Adrenal gland (tissue), 12 donors: Measurements from ENCODE around the gene PRR3. TPM values are rescaled to one million over a fixed set of nuclear protein-coding genes. Genes with fewer than 3 reads are reported as not detected.

Experiments
- DNase-seq, 7 donors: peaks; one replicate each; pipeline ENCODE4 v3.0.0-alpha.2; 2019 to 2020
- H3K27ac ChIP-seq, 5 donors: fragments of 200-600 bp; sonication (generic) in 4 of 5; 1 replicate in 3 of 5; 2 replicates in 2 of 5; pipeline versions ENCODE4 v1.5.1 to v1.8.0; 2016 to 2020; ENCODE audit warnings: mild to moderate bottlenecking in 1 of 5
- H3K27me3 ChIP-seq: fragments of 200-600 bp; 2 replicates; pipeline ENCODE4 v1.8.0; 2021
- H3K36me3 ChIP-seq, 2 donors: fragments of 200-600 bp; replicated peaks in 1 of 2; 1 replicate in 1 of 2; 2 replicates in 1 of 2; pipeline versions ENCODE4 v1.5.1 to v1.8.0; 2018 to 2022
- H3K4me1 ChIP-seq, 2 donors: fragments of 200-600 bp; replicated peaks in 1 of 2; 1 replicate in 1 of 2; 2 replicates in 1 of 2; pipeline versions ENCODE4 v1.5.1 to v1.8.0; 2018 to 2021
- H3K4me3 ChIP-seq, 4 donors: fragments of 200-600 bp; sonication (generic) in 3 of 4; one replicate each; pipeline ENCODE4 v1.5.1; 2016 to 2018
- H3K9me3 ChIP-seq, 3 donors: fragments of 200-600 bp; sonication (generic) in 1 of 3; replicated peaks in 1 of 3; 1 replicate in 2 of 3; 2 replicates in 1 of 3; pipeline versions ENCODE4 v1.5.1 to v1.8.0; 2016 to 2021
- POLR2A ChIP-seq, 2 donors: fragments of 450-650 bp; IDR thresholded peaks; one replicate each; pipeline ENCODE4 v1.6.1; 2017; ENCODE audit warnings: antibody characterized with exemption in 2 of 2, mild to moderate bottlenecking in 2 of 2, moderate library complexity in 1 of 2
- WGBS, 4 donors: extraction: QIAGEN DNeasy Blood & Tissue Kit in 2 of 4; methylation state at CpG; one replicate each; pipeline versions ENCODE4 v1.1.5 to v1.1.7; 2013 to 2017; 5-methylcytosine and 5-hydroxymethylcytosine counted together
- intact Hi-C, 2 donors: fragments of 100-400 bp; cut with DNase I; formaldehyde crosslinking; loops; one replicate each; pipeline versions ENCODE4 v1.14.1 to v1.15.0; 2022 to 2023
- polyA plus RNA-seq, 3 donors: library from polyadenylated mRNA; stranded (reverse); fragments of 200-250 nt in 2 of 3; fragments of 350-450 nt in 1 of 3; fragmentation: Illumina TruSeq in 1 of 3; extraction: RNeasy Lipid Tissue Mini Kit (QIAGEN cat#74804) in 1 of 3; gene quantifications; one replicate each; pipeline ENCODE4 v1.2.3, GENCODE V29; 2013 to 2014
- total RNA-seq, 9 donors: library from RNA; depleted of rRNA in 4 of 9; stranded (reverse); fragments of >200 nt in 4 of 9; fragments of 120-200 nt in 1 of 9; fragmentation: NEBNext Ultra II Directional in 1 of 9; extraction: Animal tissue kit (Norgen Biotek cat#: 25700) in 1 of 9; gene quantifications; one replicate each; pipeline versions ENCODE4 v1.1.0 to v1.2.4, GENCODE V29; 2013 to 2023
- TF ChIP-seq, protein P1 (sequence below), 6 experiments: fragments of 450-650 bp in 4 of 6; fragments of 200-600 bp in 2 of 6; sonication (generic) in 1 of 6; IDR thresholded peaks; 1 replicate in 5 of 6; 2 replicates in 1 of 6; pipeline versions ENCODE4 v1.5.1 to v1.8.0; 2016 to 2021; ENCODE audit warnings: antibody characterized with exemption in 6 of 6, mild to moderate bottlenecking in 2 of 6, moderate library complexity in 1 of 6
- donor health status: healthy with polysubstance abuse.
- donor health status: Bipolar disorder and iron deficiency.
- donor health status: DM: yes; HTN: yes; CAD: no.
- donor health status: DM: no; HTN: no; CAD: no.
- donor health status: DM: no; HTN: no; CAD: no.
- donor health status: DM: yes; HTN: yes; CAD: no.

Gene PRR3
- total and polyA plus RNA-seq, 12 donors = 1.8 to 25.5 (median 12.1) TPM

- Histone ChIP-seq H3K27ac (no peak overlapping the region), H3K4me3 (no peak overlapping the region), H3K36me3 (peaks cover 0 to 3% of the 10 kb centered on the region in 2 donors), H3K9me3 (no peaks in the 10 kb centered on the region), H3K27me3 (no peaks in the 10 kb centered on the region), H3K4me1 (peaks cover 5 to 27% of the 10 kb centered on the region in 2 donors)
- no peak for TF ChIP-seq POLR2A (IDR thresholded peaks at IDR 0.05)
- TF ChIP-seq, protein P1, sequence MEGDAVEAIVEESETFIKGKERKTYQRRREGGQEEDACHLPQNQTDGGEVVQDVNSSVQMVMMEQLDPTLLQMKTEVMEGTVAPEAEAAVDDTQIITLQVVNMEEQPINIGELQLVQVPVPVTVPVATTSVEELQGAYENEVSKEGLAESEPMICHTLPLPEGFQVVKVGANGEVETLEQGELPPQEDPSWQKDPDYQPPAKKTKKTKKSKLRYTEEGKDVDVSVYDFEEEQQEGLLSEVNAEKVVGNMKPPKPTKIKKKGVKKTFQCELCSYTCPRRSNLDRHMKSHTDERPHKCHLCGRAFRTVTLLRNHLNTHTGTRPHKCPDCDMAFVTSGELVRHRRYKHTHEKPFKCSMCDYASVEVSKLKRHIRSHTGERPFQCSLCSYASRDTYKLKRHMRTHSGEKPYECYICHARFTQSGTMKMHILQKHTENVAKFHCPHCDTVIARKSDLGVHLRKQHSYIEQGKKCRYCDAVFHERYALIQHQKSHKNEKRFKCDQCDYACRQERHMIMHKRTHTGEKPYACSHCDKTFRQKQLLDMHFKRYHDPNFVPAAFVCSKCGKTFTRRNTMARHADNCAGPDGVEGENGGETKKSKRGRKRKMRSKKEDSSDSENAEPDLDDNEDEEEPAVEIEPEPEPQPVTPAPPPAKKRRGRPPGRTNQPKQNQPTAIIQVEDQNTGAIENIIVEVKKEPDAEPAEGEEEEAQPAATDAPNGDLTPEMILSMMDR (IDR thresholded peaks at IDR 0.05) = no peak
- WGBS, 4 donors = 52 to 75% (median 68%) methylated on average over 3 of the region's 3 CpGs
- intact Hi-C loops = no loop called here
- no peak for DNase-seq
These were observed 11.2 kb downstream of the PRR3 start for GRCh38 chr6:30568245-30568644.

DNA sequence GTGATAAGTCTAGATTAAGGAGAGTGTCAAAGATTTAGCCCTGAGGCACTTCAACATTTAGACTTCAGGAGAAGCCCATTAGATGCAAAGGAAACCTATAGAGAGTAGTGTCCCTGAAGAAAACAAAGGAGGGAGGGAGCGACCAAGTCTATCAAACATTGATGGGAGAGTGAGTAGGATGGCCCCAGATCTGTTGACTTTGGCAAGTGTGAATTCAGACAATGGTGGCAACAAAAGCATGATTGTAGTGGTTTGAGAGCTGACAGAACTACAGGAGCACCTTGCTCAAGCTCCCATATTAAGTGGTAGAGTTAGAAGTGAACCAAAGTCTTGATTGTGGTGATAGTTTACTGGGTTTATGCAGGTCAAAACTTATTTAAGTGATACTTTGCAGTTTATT is 13.2 kb downstream of the PRR3 start:
- intact Hi-C loops = no loop called here
- Histone ChIP-seq H3K36me3 (no peaks in the 10 kb centered on the region), H3K27ac (peak overlapping the region in 3 of 5 donors; percentile 83 to 96 (median 93)), H3K27me3 (no peaks in the 10 kb centered on the region), H3K4me3 (peak overlapping the region in 1 of 4 donors; percentile 85), H3K4me1 (peaks cover 5 to 43% of the 10 kb centered on the region in 2 donors), H3K9me3 (no peaks in the 10 kb centered on the region)
- no peak for DNase-seq
- TF ChIP-seq POLR2A (IDR thresholded peaks at IDR 0.05) = no peak
- TF ChIP-seq, protein P1 (IDR thresholded peaks at IDR 0.05) = no peak
- 74 to 85% (median 82%) methylated on average over 1 of the region's 1 CpG for WGBS, 4 donors

GRCh38 chr6:30570740-30571074 is 13.6 kb downstream of the PRR3 start:
- Histone ChIP-seq H3K27ac (peak overlapping the region; percentile 73 to 96 (median 88)), H3K36me3 (no peaks in the 10 kb centered on the region), H3K27me3 (no peaks in the 10 kb centered on the region), H3K9me3 (no peaks in the 10 kb centered on the region), H3K4me1 (peaks cover 5 to 43% of the 10 kb centered on the region in 2 donors), H3K4me3 (peak overlapping the region; percentile 9 to 85 (median 57))
- 1% methylated on average over 18 of the region's 18 CpGs for WGBS, 4 donors
- TF ChIP-seq, protein P1 (IDR thresholded peaks at IDR 0.05) = no peak
- TF ChIP-seq POLR2A (IDR thresholded peaks at IDR 0.05) = no peak
- DNase-seq = peak in 3 of 7 donors; percentile 48 to 62 (median 54)
- intact Hi-C loops = no loop called here

DNA sequence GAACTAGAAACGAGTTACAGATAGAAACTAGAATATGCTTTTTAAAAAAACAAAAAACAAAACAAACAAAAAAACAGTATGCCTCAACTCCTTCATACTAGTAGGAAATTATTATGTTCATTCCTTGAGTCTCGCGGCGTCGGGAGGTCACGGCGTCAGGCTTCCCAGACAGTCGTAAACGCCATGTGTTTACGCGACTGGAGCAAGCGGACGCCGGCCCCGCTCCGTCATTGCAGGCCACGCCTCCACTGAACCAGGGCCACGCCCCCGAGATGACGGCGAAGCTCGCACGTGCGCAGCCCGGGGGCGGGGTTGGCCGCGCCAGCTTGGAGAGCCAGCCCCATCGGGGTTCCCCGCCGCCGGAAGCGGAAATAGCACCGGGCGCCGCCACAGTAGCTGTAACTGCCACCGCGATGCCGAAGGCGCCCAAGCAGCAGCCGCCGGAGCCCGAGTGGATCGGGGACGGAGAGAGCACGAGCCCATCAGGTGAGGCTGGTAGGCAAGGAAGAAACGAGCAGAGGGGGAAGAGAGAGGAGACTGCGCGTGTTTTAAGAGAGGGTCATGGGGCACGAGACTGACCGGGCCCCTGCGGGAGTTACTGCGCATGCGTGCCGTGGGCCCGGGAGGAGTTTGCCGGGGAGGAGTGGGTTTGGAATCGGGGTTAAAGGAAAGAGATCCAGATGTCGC is 14.1 kb downstream of the PRR3 start, which contains the start of gene ABCF1:
Gene ABCF1 (plus strand): TSS at position 368 of the 687 bp plus-strand sequence. CDS start 46 bp downstream, at position 414.
- H3K36me3 ChIP-seq = no peaks in the 10 kb centered on the region
- H3K4me1 ChIP-seq = peaks cover 5 to 43% of the 10 kb centered on the region in 2 donors
- peak; percentile 97 to 99 (median 99) for DNase-seq
- no peaks in the 10 kb centered on the region for H3K9me3 ChIP-seq
- peak within 1 kb of the TSS; percentile 73 to 96 (median 88) for H3K27ac ChIP-seq
- 0% methylated on average over 53 to 59 of the region's 59 CpGs for WGBS, 4 donors
- H3K4me3 ChIP-seq = peak within 1 kb of the TSS; percentile 43 to 85 (median 78)
- no peaks in the 10 kb centered on the region for H3K27me3 ChIP-seq
- TF ChIP-seq, protein P1 (IDR thresholded peaks at IDR 0.05) = no peak
- peak; percentile 69 to 91 for TF ChIP-seq POLR2A (IDR thresholded peaks at IDR 0.05)
- intact Hi-C loops = no loop called here
